GM12878 (cell line): ENCODE measurements around the gene KDM4C. TPM values are rescaled to one million over a fixed set of nuclear protein-coding genes. Genes with fewer than 3 reads are reported as not detected.

Experiments
- ATAC-seq: fragments of 200-7000 bp; cut with Tn5 transposase; 3 replicates; pipeline ENCODE4 v1.9.1; 2020; ENCODE audit warnings: mild to moderate bottlenecking, moderate library complexity
- BruUV-seq: library from RNA; stranded (reverse); fragments of 400-500 nt; replicated peaks from 2 replicates; lab custom pipeline; 2021; lab: Mats Ljungman, UMichigan
- CTCF ChIA-PET: fragments of 300-600 bp; sonication (Branson Sonifier 250); formaldehyde crosslinking; extraction: SDS; loops from one replicate; lab custom pipeline; 2021; ENCODE audit warnings: inconsistent platforms; lab: Yijun Ruan, JAX
- POLR2A ChIA-PET: fragments of 350-600 bp; formaldehyde crosslinking; extraction: SDS; loops from one replicate; lab custom pipeline; 2021; ENCODE audit warnings: inconsistent platforms; lab: Charles Lee
- RAD21 ChIA-PET: fragments of 300-600 bp; sonication (Branson Sonifier 250); formaldehyde crosslinking; loops from one replicate; lab custom pipeline; 2023; ENCODE audit warnings: antibody characterized with exemption; ENCODE audit not compliant: unreplicated experiment; lab: Charles Lee
- SMC1A ChIA-PET: fragments of 300-600 bp; sonication (Branson Sonifier 250); formaldehyde crosslinking; loops from one replicate; lab custom pipeline; 2023; ENCODE audit not compliant: unreplicated experiment, uncharacterized antibody; lab: Charles Lee
- DNase-seq: peaks from one replicate; pipeline ENCODE4 v3.0.0-alpha.2; 2011; ENCODE audit warnings: low read depth, low spot score
- FAIRE-seq: peaks from 3 replicates; lab custom pipeline; 2011; peaks lifted over from hg19 to GRCh38; lab: Jason Lieb, UNC
- H2AFZ ChIP-seq: 2 replicates; pipeline ENCODE4 v1.6.0; 2011; ENCODE audit warnings: low read depth, low read length, control low read depth; ENCODE audit not compliant: control insufficient read depth
- H3K27ac ChIP-seq: 2 replicates; pipeline ENCODE4 v1.5.1; 2011; ENCODE audit warnings: control low read depth; ENCODE audit not compliant: control insufficient read depth, insufficient read depth
- H3K27me3 ChIP-seq, 2 experiments: replicated peaks in 1 of 2; 2 replicates each; pipeline versions ENCODE4 v1.6.0 to v1.6.1; 2011; ENCODE audit warnings: low read length in 1 of 2; ENCODE audit not compliant: control insufficient read depth in 2 of 2, insufficient read depth in 2 of 2
- H3K36me3 ChIP-seq, 2 experiments: 2 replicates each; pipeline ENCODE4 v1.5.1; 2011; ENCODE audit warnings: low read length in 1 of 2; ENCODE audit not compliant: control insufficient read depth in 2 of 2, insufficient read depth in 2 of 2
- H3K4me1 ChIP-seq: 2 replicates; pipeline ENCODE4 v1.6.1; 2011; ENCODE audit warnings: mild to moderate bottlenecking, low read length, moderate library complexity, mixed read lengths; ENCODE audit not compliant: control insufficient read depth, insufficient read depth
- H3K4me2 ChIP-seq: 2 replicates; pipeline ENCODE4 v1.6.0; 2011; ENCODE audit warnings: control low read depth; ENCODE audit not compliant: control insufficient read depth, insufficient read depth
- H3K4me3 ChIP-seq: fragments of 200-600 bp; sonication (generic); 2 replicates; pipeline ENCODE4 v1.5.1; 2016
- H3K79me2 ChIP-seq: 2 replicates; pipeline ENCODE4 v1.6.0; 2011; ENCODE audit warnings: low read length; ENCODE audit not compliant: control insufficient read depth, insufficient read depth
- H3K9ac ChIP-seq: 2 replicates; pipeline ENCODE4 v1.8.0; 2011; ENCODE audit warnings: low read length, control low read depth, mixed read lengths; ENCODE audit not compliant: control insufficient read depth, insufficient read depth
- H3K9me3 ChIP-seq: replicated peaks from 3 replicates; pipeline ENCODE4 v1.5.1; 2011; ENCODE audit warnings: mild to moderate bottlenecking, low read length; ENCODE audit not compliant: control insufficient read depth, insufficient read depth
- H4K20me1 ChIP-seq: 2 replicates; pipeline ENCODE4 v1.6.0; 2011; ENCODE audit not compliant: control insufficient read depth, insufficient read depth
- GATAD2B ChIP-seq: fragments of 450-650 bp; conservative IDR thresholded peaks from 2 replicates; pipeline ENCODE4 v1.6.1; 2017; ENCODE audit warnings: low read depth, mild to moderate bottlenecking, moderate library complexity
- NRF1 ChIP-seq: conservative IDR thresholded peaks from 2 replicates; pipeline ENCODE4 v1.6.1; 2011; ENCODE audit warnings: mild to moderate bottlenecking, low read depth, low read length, improper control_type of control experiment
- REST ChIP-seq: IDR thresholded peaks from 2 replicates; pipeline ENCODE4 v1.6.1; 2012; ENCODE audit warnings: mild to moderate bottlenecking, low read depth, low read length
- SMAD1 ChIP-seq: fragments of 450-650 bp; IDR thresholded peaks from 2 replicates; pipeline ENCODE4 v1.6.1; 2018; ENCODE audit warnings: mild to moderate bottlenecking, low read depth; ENCODE audit not compliant: partially characterized antibody
- SREBF1 ChIP-seq: IDR thresholded peaks from 2 replicates; pipeline ENCODE4 v1.6.1; 2012; ENCODE audit warnings: mild to moderate bottlenecking, low read length
- STAT1 ChIP-seq: fragments of 450-650 bp; conservative IDR thresholded peaks from 2 replicates; pipeline ENCODE4 v1.6.1; 2014; ENCODE audit warnings: antibody characterized with exemption, mild to moderate bottlenecking
- ZBTB40 ChIP-seq: fragments of 450-650 bp; IDR thresholded peaks from 2 replicates; pipeline ENCODE4 v1.6.1; 2016; ENCODE audit warnings: mild to moderate bottlenecking, moderate library complexity, borderline replicate concordance
- WGBS: methylation state at CpG from one replicate; pipeline ENCODE4 v1.1.6; 2016; ENCODE audit warnings: low lambda C conversion rate; ENCODE audit not compliant: insufficient replicate concordance, insufficient coverage; ENCODE audit errors: missing lambda C conversion rate; 5-methylcytosine and 5-hydroxymethylcytosine counted together
- in situ Hi-C: fragments of 300-500 bp; cut with MboI; formaldehyde crosslinking; loops from 9 replicates; pipeline ENCODE4 v1.14.3; 2018; ENCODE audit warnings: mixed read lengths
- intact Hi-C: fragments of 100-400 bp; cut with micrococcal nuclease; formaldehyde crosslinking; loops from one replicate; pipeline ENCODE4 v1.14.2; 2022; ENCODE audit not compliant: unreplicated experiment
- polyA plus RNA-seq, 11 experiments: library from polyadenylated mRNA; depleted of rRNA in 4 of 11; unstranded in 6 of 11; stranded (reverse) in 5 of 11; fragments of >200 nt; fragmentation: Nextera tagmentation in 4 of 11; fragmentation: Illumina TruSeq in 1 of 11; extraction: Ambion mirVana in 4 of 11; extraction: Trizol in 1 of 11; gene quantifications; 1 replicate in 1 of 11; 2 replicates in 10 of 11; pipeline versions ENCODE4 v1.2.1 to v1.2.3, GENCODE V29; 2011 to 2016; ENCODE audit warnings: inconsistent platforms in 2 of 11, missing spikeins in 2 of 11, low read depth in 1 of 11
- total RNA-seq, 4 experiments: library from RNA; depleted of rRNA in 3 of 4; stranded (reverse); fragments of >200 nt in 3 of 4; fragmentation: Illumina TruSeq in 1 of 4; extraction: Trizol in 1 of 4; gene quantifications; 2 replicates each; pipeline versions ENCODE4 v1.2.1 to v1.2.3, GENCODE V29; 2013 to 2021

KDM4C gene
- total and polyA plus RNA-seq, 10 of the 15 experiments (the other 5 are each of a cell fraction or from before 2014, with no cell fraction given): 6.8 to 41.2 (median 20.1) TPM

- Histone ChIP-seq H3K4me2 (no peak overlapping the region), H3K9ac (no peak overlapping the region), H2AFZ (no peak overlapping the region), H3K27ac (no peak overlapping the region), H3K79me2 (no peaks in the 10 kb centered on the region), H3K36me3 (no peaks in the 10 kb centered on the region), H4K20me1 (no peaks in the 10 kb centered on the region), H3K27me3 (no peaks in the 10 kb centered on the region; a peak in 1 of 4 replicates), H3K4me3 (no peak overlapping the region), H3K9me3 (no peaks in the 10 kb centered on the region; the same call in 2 of the 3 replicates), H3K4me1 (no peaks in the 10 kb centered on the region)
- ChIA-PET SMC1A (interaction anchor here (1.1 to 1.4 kb wide), 3 partner anchors 15 to 116 kb away, joined by 3 read pairs; no protein-coding TSS in a partner anchor), RAD21 (interaction anchor here (0.6 kb wide), 1 partner anchor 158 kb away, joined by 3 read pairs; no protein-coding TSS in a partner anchor), POLR2A (no interaction called here), CTCF (interaction anchor here (1.1 kb wide), 1 partner anchor 9 kb away, joined by 3 read pairs; no protein-coding TSS in a partner anchor)
- in situ Hi-C loops (loop anchor here (25.0 kb wide), 1 partner anchor 100 kb away; no protein-coding TSS in a partner anchor), intact Hi-C loops (no loop called here)
- TF ChIP-seq SREBF1 (no peak), SMAD1 (no peak), NRF1 (no peak), GATAD2B (no peak), ZBTB40 (no peak), STAT1 (no peak), REST (no peak)
- BruUV-seq: no TSS peak
- 31% methylated on average over 4 of the region's 4 CpGs for WGBS
- ATAC-seq (peak; percentile 36; the same call in 2 of the 3 replicates), DNase-seq (no peak), FAIRE-seq (no peak)
Observed at GRCh38 chr9:7212101-7212500, 454.3 kb downstream of the KDM4C start.
